Measurements from ENCODE around the gene SLTM. TPM values are rescaled to one million over a fixed set of nuclear protein-coding genes. Genes with fewer than 3 reads are reported as not detected.
"Not testable (repeated sequence)": the region's sequence is repeated elsewhere in the genome, so short reads cannot be mapped to it uniquely, and the experiment has no call there.

The SLTM gene
- total RNA-seq, 2 donors from 2014 or later: 50.9 to 146 TPM

DNA sequence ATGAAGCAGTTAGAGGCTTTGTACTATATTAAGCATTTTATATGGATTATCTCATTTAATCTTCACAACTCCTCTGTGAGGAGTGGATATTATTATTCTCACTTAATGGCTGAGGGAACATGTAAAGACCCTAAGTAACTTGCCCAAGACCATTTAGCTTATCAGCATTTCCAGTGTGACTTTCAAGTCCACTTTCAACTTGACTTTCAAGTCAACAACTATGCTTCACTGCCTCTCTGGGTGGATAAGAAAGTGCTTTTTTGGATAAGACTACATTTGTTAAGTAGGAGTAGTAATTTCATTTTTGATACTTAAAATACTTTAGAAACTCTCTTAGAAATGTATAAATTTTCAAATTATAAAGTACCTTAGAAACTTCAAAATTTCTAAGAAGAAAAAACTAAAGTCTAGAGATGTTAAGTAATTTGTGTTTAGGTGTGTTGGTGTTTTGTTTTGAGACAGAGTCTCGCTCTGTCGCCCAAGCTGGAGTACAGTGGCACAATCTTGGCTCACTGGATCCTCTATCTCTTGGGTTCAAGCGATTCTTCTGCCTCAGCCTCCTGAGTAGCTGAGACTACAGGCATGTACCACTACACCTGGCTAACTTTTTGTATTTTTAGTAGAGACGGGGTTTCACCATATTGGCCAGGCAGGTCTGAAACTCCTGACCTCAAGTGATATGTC lies 90.6 kb downstream of the SLTM start:
- no peak overlapping the region for H3K27ac ChIP-seq
- H3K4me3 ChIP-seq: no peak overlapping the region
- H3K27me3 ChIP-seq (replicated peaks; ENCODE audit: insufficient read depth): no peaks in the 10 kb centered on the region
- no peak for ATAC-seq (ENCODE audit: insufficient number of reproducible peaks, low FRiP score, low read depth)
- H3K36me3 ChIP-seq: peaks cover 7% of the 10 kb centered on the region
- H3K4me1 ChIP-seq (ENCODE audit: control insufficient read depth in 1 of 2, low read depth in 2 of 2): no peaks in the 10 kb centered on the region
- no peak for TF ChIP-seq CTCF (IDR thresholded peaks at IDR 0.05)
- H3K9me3 ChIP-seq: no peaks in the 10 kb centered on the region
- DNase-seq (ENCODE audit: low spot score): no peak

GRCh38 chr15:58840048-58840447 lies 93.4 kb downstream of the SLTM start:
- Histone ChIP-seq H3K27me3 (replicated peaks; ENCODE audit: insufficient read depth) (no peaks in the 10 kb centered on the region), H3K4me3 (no peak overlapping the region), H3K9me3 (no peaks in the 10 kb centered on the region), H3K4me1 (ENCODE audit: control insufficient read depth in 1 of 2, low read depth in 2 of 2) (no peaks in the 10 kb centered on the region), H3K36me3 (no peaks in the 10 kb centered on the region), H3K27ac (no peak overlapping the region)
- DNase-seq (ENCODE audit: low spot score): no peak
- TF ChIP-seq CTCF (IDR thresholded peaks at IDR 0.05): no peak
- ATAC-seq (ENCODE audit: insufficient number of reproducible peaks, low FRiP score, low read depth): no peak

DNA sequence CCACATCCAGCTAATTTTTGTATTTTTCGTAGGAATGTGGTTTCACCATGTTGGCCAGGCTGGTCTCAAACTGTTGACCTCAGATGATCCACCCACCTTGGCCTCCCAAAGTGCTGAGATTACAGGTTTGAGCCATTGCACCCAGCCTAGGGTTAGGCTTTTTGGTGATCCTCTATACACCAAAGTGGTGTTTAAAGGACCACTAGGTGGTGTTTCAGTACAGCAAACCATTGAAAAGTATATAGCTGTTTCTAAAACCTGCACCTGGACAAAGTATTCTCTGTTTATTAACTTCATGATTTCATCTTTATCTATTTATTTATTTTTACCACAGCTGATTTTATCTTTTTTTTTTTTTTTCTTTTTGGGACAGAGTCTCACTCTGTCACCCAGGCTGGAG lies 94.0 kb downstream of the SLTM start:
- H3K27ac ChIP-seq: no peak overlapping the region
- no peaks in the 10 kb centered on the region for H3K9me3 ChIP-seq
- ATAC-seq (ENCODE audit: insufficient number of reproducible peaks, low FRiP score, low read depth) (no peak), DNase-seq (ENCODE audit: low spot score) (no peak)
- H3K27me3 ChIP-seq (replicated peaks; ENCODE audit: insufficient read depth): no peaks in the 10 kb centered on the region
- H3K4me1 ChIP-seq (ENCODE audit: control insufficient read depth in 1 of 2, low read depth in 2 of 2): no peaks in the 10 kb centered on the region
- no peak for TF ChIP-seq CTCF (IDR thresholded peaks at IDR 0.05)
- no peaks in the 10 kb centered on the region for H3K36me3 ChIP-seq
- H3K4me3 ChIP-seq: no peak overlapping the region

DNA sequence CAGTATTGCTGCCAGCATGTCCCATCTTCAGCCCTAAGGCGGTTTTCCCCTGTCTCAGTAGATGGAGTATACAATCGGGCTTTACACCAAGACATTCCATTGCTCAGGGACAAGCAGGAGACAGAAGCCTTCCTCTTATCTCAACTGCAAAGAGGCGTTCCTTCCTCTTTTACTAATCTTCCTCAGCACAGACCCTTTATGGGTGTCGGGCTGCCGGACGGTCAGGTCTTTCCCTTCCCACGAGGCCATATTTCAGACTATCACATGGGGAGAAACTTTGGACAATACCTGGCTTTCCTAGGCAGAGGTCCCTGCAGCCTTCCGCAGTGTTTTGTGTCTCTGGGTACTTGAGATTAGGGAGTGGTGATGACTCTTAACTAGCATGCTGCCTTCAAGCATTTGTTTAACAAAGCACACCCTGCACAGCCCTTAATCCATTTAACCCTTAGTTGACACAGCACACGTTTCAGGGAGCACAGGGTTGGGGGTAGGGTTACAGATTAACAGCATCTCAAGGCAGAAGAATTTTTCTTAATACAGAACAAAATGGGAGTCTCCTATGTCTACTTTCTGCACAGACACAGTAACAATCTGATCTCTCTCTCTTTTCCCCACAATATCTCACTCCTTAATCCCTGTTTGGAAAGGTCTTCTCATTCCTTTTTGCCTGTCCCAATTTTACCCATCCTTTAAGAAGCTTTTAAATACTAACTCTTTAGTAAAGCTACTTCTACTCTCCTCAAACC lies 99.6 kb downstream of the SLTM start:
- not testable (repeated sequence) for H3K4me3 ChIP-seq; H3K4me1 ChIP-seq (ENCODE audit: control insufficient read depth in 1 of 2, low read depth in 2 of 2); H3K9me3 ChIP-seq; H3K27ac ChIP-seq; H3K27me3 ChIP-seq (replicated peaks; ENCODE audit: insufficient read depth); H3K36me3 ChIP-seq; DNase-seq (ENCODE audit: low spot score); ATAC-seq (ENCODE audit: insufficient number of reproducible peaks, low FRiP score, low read depth)

DNA sequence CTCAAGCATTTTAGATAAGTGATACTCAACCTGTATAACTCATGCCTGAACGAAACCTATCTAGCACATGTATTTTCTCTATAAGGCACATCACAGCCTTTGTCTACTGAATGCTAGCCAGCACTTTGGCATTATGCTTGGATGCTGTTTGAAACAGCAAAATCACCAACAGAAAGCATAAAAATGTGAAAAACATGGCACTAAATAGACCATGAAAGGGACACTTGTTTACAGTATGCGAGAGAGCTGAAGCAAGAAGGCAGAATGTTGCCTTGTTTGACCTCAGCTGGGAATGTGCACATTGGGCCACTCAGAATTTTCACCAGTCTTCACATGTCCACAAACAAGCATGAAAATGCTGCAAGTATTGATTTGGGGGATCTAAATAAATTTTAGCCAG lies 102.9 kb downstream of the SLTM start:
- ATAC-seq (ENCODE audit: insufficient number of reproducible peaks, low FRiP score, low read depth) (no peak), DNase-seq (ENCODE audit: low spot score) (no peak)
- peaks cover 6% of the 10 kb centered on the region for H3K36me3 ChIP-seq
- H3K9me3 ChIP-seq: no peaks in the 10 kb centered on the region
- H3K4me1 ChIP-seq (ENCODE audit: control insufficient read depth in 1 of 2, low read depth in 2 of 2): no peaks in the 10 kb centered on the region
- H3K27ac ChIP-seq: no peak overlapping the region
- TF ChIP-seq CTCF (IDR thresholded peaks at IDR 0.05): no peak
- H3K27me3 ChIP-seq (replicated peaks; ENCODE audit: insufficient read depth): no peaks in the 10 kb centered on the region
- H3K4me3 ChIP-seq: no peak overlapping the region

Other genes starting within 250 kb of the SLTM start
- gene ADAM10, start 184.0 kb downstream of the SLTM start, total RNA-seq: 10 to 100 TPM; 41.2 to 63.1 TPM
- gene MINDY2, start 162.4 kb downstream of the SLTM start, total RNA-seq: 10 to 100 TPM; 32.0 to 39.4 TPM
- gene RNF111, start 54.0 kb upstream of the SLTM start, total RNA-seq: 10 to 100 TPM; 33.8 to 34.1 TPM
- under 1 TPM; 0.42 to 0.54 TPM for gene CCNB2, start 171.5 kb upstream of the SLTM start, total RNA-seq